Activated gamma-delta T cell treated with Interleukin-2 at 50 U/mL for 16 hours (primary cell): ENCODE data around the gene CDC23.

ENCODE experiments used
- DNase-seq: peaks from one replicate; pipeline ENCODE4 v3.0.0-alpha.2; 2020

CDC23 gene

GRCh38 chr5:138138949-138139780 is 74.0 kb downstream of the CDC23 start, which contains the start of gene NME5:
TSS of gene NME5 (minus strand) at chr5:138139428. CDS start at chr5:138138780, 648 bp downstream.
- no peak for DNase-seq
